GM12891 (cell line): ENCODE results near the gene KHDRBS1.
A peak's percentile ranks its signal among the peaks of the same experiment; 100 is the strongest.

Source experiments
- DNase-seq: peaks from one replicate; pipeline ENCODE4 v3.0.0; 2011; ENCODE audit warnings: low spot score; ENCODE audit not compliant: insufficient read length
- FAIRE-seq: peaks from 2 replicates; lab custom pipeline; 2011; peaks lifted over from hg19 to GRCh38; lab: Jason Lieb, UNC
- PAX5 ChIP-seq: IDR thresholded peaks from 2 replicates; pipeline ENCODE4 v1.6.1; 2011; ENCODE audit warnings: low read length, moderate library complexity, mild to moderate bottlenecking; ENCODE audit not compliant: insufficient read depth, severe bottlenecking
- POLR2A ChIP-seq: IDR thresholded peaks from 2 replicates; pipeline ENCODE4 v1.6.1; 2011; ENCODE audit warnings: low read depth, low read length, control low read depth
- POLR2AphosphoS5 ChIP-seq: IDR thresholded peaks from 2 replicates; pipeline ENCODE4 v1.6.1; 2011; ENCODE audit warnings: low read depth, low read length, control low read depth
- POU2F2 ChIP-seq: IDR thresholded peaks from 2 replicates; pipeline ENCODE4 v1.6.1; 2011; ENCODE audit warnings: low read depth, mild to moderate bottlenecking, control low read depth, low read length, moderate library complexity
- SPI1 ChIP-seq: IDR thresholded peaks from 2 replicates; pipeline ENCODE4 v1.6.1; 2011; ENCODE audit warnings: low read depth, low read length, control low read depth
- TAF1 ChIP-seq: IDR thresholded peaks from 2 replicates; pipeline ENCODE4 v1.6.1; 2011; ENCODE audit warnings: low read depth, low read length, control low read depth

KHDRBS1 gene

GRCh38 chr1:32035119-32035518 lies 21.5 kb downstream of the KHDRBS1 start:
- no peak for FAIRE-seq
- TF ChIP-seq POU2F2 (no peak), PAX5 (no peak), POLR2A (no peak), SPI1 (no peak), TAF1 (no peak), POLR2AphosphoS5 (no peak)
- no peak for DNase-seq

DNA sequence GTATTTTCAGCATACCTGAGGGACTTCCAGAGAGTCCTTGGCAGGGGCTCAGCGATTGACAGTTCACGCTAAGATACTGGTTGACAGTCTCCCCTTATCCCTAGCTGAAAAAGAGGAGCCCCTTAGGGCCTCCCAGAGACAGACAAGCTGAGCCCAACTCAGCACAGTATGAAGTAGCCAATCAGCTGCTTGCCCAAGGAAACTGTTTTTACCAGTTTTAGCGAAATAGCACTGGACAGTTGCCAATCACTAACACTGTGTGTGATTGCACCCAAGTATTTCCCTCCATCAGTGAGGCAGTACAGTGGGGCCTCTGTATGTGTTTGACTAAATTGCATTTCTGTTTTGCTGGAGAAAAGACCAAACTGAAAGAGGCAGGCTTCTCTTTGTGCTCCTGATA lies 27.0 kb downstream of the KHDRBS1 start:
- TF ChIP-seq POLR2A = no peak
- no peak for TF ChIP-seq PAX5
- no peak for TF ChIP-seq TAF1
- TF ChIP-seq SPI1 = no peak
- TF ChIP-seq POLR2AphosphoS5 = no peak
- DNase-seq (no peak), FAIRE-seq (peak; percentile 43)

GRCh38 chr1:32042330-32042729 lies 28.7 kb downstream of the KHDRBS1 start:
- FAIRE-seq (no peak), DNase-seq (no peak)
- no peak for TF ChIP-seq TAF1
- no peak for TF ChIP-seq POU2F2
- no peak for TF ChIP-seq POLR2A
- no peak for TF ChIP-seq PAX5
- TF ChIP-seq SPI1 = no peak
- TF ChIP-seq POLR2AphosphoS5 = no peak

- no peak for DNase-seq
- no peak for FAIRE-seq
- peak; percentile 15; the same call in 1 of the 2 replicates for TF ChIP-seq SPI1
- TF ChIP-seq PAX5 = no peak
Observed at GRCh38 chr1:32044234-32044633, 30.6 kb downstream of the KHDRBS1 start.

GRCh38 chr1:32045772-32046171 lies 32.1 kb downstream of the KHDRBS1 start:
- TF ChIP-seq POLR2A (no peak), POU2F2 (no peak), SPI1 (no peak), TAF1 (no peak), POLR2AphosphoS5 (no peak)
- no peak for FAIRE-seq
- DNase-seq = no peak

DNA sequence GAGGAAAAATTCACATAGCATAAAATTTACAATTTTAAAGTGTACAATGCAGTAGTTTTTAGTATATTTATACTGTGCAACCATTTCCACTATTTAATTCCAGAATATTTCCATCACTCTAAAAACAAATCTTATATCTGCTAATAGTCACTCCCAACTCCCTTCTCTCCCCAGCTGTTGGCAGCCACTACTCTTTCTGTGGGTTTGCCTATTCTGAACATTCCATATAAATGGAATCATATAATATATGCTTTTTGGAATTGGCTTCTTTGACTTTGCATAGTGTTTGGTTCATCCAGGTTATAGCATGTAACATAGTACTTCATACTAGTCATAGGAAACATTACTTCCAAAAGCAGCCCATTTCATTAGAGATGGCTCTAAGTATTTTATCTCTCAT lies 34.0 kb downstream of the KHDRBS1 start:
- TF ChIP-seq POLR2AphosphoS5 (no peak), TAF1 (no peak), PAX5 (no peak), SPI1 (no peak), POU2F2 (no peak), POLR2A (no peak)
- no peak for DNase-seq
- no peak for FAIRE-seq

- FAIRE-seq (no peak), DNase-seq (no peak)
- TF ChIP-seq PAX5 (no peak), SPI1 (no peak), POLR2A (no peak), TAF1 (no peak), POLR2AphosphoS5 (no peak), POU2F2 (no peak)
Observed at GRCh38 chr1:32048440-32048839, 34.8 kb downstream of the KHDRBS1 start.

- TF ChIP-seq SPI1 (no peak), TAF1 (no peak), PAX5 (no peak), POLR2AphosphoS5 (no peak), POLR2A (no peak), POU2F2 (no peak)
- FAIRE-seq (no peak), DNase-seq (no peak)
Observed at GRCh38 chr1:32051706-32052105, 38.0 kb downstream of the KHDRBS1 start.

GRCh38 chr1:32052887-32053286 lies 39.2 kb downstream of the KHDRBS1 start:
- FAIRE-seq (no peak), DNase-seq (no peak)
- TF ChIP-seq PAX5 (no peak), TAF1 (no peak), POLR2AphosphoS5 (no peak), POLR2A (no peak), SPI1 (no peak), POU2F2 (no peak)

DNA sequence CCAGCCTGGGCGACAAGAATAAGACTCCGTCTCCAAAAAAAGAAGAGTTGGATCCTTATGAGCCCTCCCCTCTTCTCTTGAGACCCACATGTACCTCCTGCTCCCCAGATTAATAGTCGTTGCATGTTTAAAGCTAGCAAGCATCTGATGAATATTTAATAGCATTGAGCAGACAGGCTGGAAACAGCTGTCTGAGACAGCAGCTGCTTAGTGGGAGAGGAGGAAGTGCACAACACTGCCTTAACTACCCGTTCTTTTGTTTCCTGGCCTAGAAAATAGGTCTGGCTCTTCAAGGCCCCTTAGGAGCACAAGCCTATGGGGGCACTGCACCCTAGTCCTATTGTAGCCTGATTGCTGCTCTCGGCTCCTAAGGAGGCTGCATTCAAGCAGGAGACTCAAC lies 41.7 kb downstream of the KHDRBS1 start:
- DNase-seq (no peak), FAIRE-seq (no peak)
- TF ChIP-seq POLR2AphosphoS5 (no peak), POU2F2 (no peak), SPI1 (no peak), TAF1 (no peak), POLR2A (no peak), PAX5 (no peak)

DNA sequence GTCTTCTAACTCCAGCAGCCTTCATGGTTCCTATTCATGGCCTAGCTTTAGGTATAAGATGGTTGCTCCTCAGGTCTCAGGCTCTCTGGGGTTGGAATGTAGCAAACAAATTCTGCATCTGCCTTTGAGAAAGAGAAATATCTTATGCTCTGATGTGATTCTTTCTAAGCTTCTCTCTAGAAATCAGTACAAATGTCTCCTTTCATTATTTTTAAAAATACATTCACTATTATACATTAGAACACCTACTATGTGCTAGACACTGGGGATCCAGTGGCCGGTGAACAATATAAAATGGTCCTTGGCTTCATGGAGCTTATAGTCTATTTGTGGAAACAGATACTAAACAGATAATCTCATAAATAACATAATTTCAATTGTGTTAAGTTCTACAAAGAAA lies 42.9 kb downstream of the KHDRBS1 start:
- DNase-seq (no peak), FAIRE-seq (no peak)
- TF ChIP-seq POLR2A (no peak), SPI1 (no peak), PAX5 (no peak), POU2F2 (no peak), TAF1 (no peak), POLR2AphosphoS5 (no peak)
